GM23338 (cell line): ENCODE results near the gene RMI2. TPM values are rescaled to one million over a fixed set of nuclear protein-coding genes. Genes with fewer than 3 reads are reported as not detected.

Source experiments
- ATAC-seq: fragments of 200-7000 bp; cut with Tn5 transposase; 3 replicates; pipeline ENCODE4 v1.9.1; 2020
- DNase-seq: peaks from one replicate; pipeline ENCODE4 v3.0.0-alpha.2; 2015; ENCODE audit warnings: low spot score
- H2AFZ ChIP-seq: fragments of 200-600 bp; sonication (generic); 2 replicates; pipeline ENCODE4 v1.8.0; 2016; ENCODE audit warnings: antibody characterized with exemption, mild to moderate bottlenecking, moderate library complexity
- H3F3A ChIP-seq: fragments of 200-600 bp; sonication (generic); replicated peaks from 2 replicates; pipeline ENCODE4 v1.8.0; 2017; ENCODE audit warnings: antibody characterized with exemption, mixed run types, low read depth
- H3K27ac ChIP-seq: fragments of 200-600 bp; sonication (generic); 2 replicates; pipeline ENCODE4 v1.6.1; 2016; ENCODE audit warnings: low read depth
- H3K27me3 ChIP-seq: fragments of 200-600 bp; sonication (generic); 2 replicates; pipeline ENCODE4 v1.8.0; 2016; ENCODE audit warnings: mild to moderate bottlenecking, mixed run types, moderate library complexity; ENCODE audit not compliant: insufficient read depth
- H3K36me3 ChIP-seq: fragments of 200-600 bp; sonication (generic); 2 replicates; pipeline ENCODE4 v1.8.0; 2016; ENCODE audit warnings: mild to moderate bottlenecking; ENCODE audit not compliant: insufficient read depth
- H3K4me1 ChIP-seq: fragments of 200-600 bp; sonication (generic); 2 replicates; pipeline ENCODE4 v1.8.0; 2016; ENCODE audit warnings: mild to moderate bottlenecking, moderate library complexity; ENCODE audit not compliant: insufficient read depth
- H3K4me2 ChIP-seq: fragments of 200-600 bp; sonication (generic); 2 replicates; pipeline ENCODE4 v1.7.1; 2017; ENCODE audit warnings: mixed run types
- H3K4me3 ChIP-seq: fragments of 200-600 bp; sonication (generic); 2 replicates; pipeline ENCODE4 v1.6.1; 2016; ENCODE audit warnings: mixed run types
- H3K79me2 ChIP-seq: fragments of 200-600 bp; sonication (generic); replicated peaks from 2 replicates; pipeline ENCODE4 v1.8.0; 2017; ENCODE audit warnings: mild to moderate bottlenecking; ENCODE audit not compliant: insufficient read depth
- H3K9me2 ChIP-seq: fragments of 200-600 bp; sonication (generic); 2 replicates; pipeline ENCODE4 v1.8.0; 2017; ENCODE audit not compliant: insufficient read depth
- H4K20me1 ChIP-seq: fragments of 200-600 bp; sonication (generic); replicated peaks from 2 replicates; pipeline ENCODE4 v1.8.0; 2017; ENCODE audit warnings: mild to moderate bottlenecking; ENCODE audit not compliant: insufficient read depth
- H3K27ac Mint-ChIP-seq: 2 replicates; pipeline ENCODE4 v1.8.0; 2020; ENCODE audit warnings: inconsistent platforms, mild to moderate bottlenecking, moderate library complexity, mixed read lengths
- H3K27me3 Mint-ChIP-seq: 3 replicates; pipeline ENCODE4 v1.8.0; 2022; ENCODE audit warnings: low read depth, mild to moderate bottlenecking, moderate library complexity, mixed read lengths, inconsistent platforms; ENCODE audit not compliant: insufficient read depth, poor library complexity
- H3K36me3 Mint-ChIP-seq: 3 replicates; pipeline ENCODE4 v1.8.0; 2021; ENCODE audit warnings: low read depth, mild to moderate bottlenecking, inconsistent platforms, moderate library complexity, mixed read lengths
- H3K4me1 Mint-ChIP-seq: 3 replicates; pipeline ENCODE4 v1.8.0; 2020; ENCODE audit warnings: mild to moderate bottlenecking, inconsistent platforms, mixed read lengths
- H3K4me3 Mint-ChIP-seq: 3 replicates; pipeline ENCODE4 v1.8.0; 2021; ENCODE audit warnings: moderate library complexity, mild to moderate bottlenecking, inconsistent platforms, mixed read lengths
- H3K9me3 Mint-ChIP-seq: 3 replicates; pipeline ENCODE4 v1.8.0; 2020; ENCODE audit warnings: moderate library complexity, mild to moderate bottlenecking, inconsistent platforms, mixed read lengths
- CREB1 ChIP-seq: fragments of 250-450 bp; sonication (Bioruptor Pico); IDR thresholded peaks from 2 replicates; pipeline ENCODE4 v1.5.0; 2020; ENCODE audit warnings: low read depth, mild to moderate bottlenecking, moderate library complexity
- CTCF ChIP-seq, 2 experiments: fragments of 200-600 bp in 1 of 2; sonication (generic) in 1 of 2; conservative IDR thresholded peaks; 2 replicates each; pipeline versions ENCODE4 v1.5.1 to v1.6.1; 2016 to 2017; ENCODE audit warnings: antibody characterized with exemption in 2 of 2, low read depth in 2 of 2, mild to moderate bottlenecking in 2 of 2, moderate library complexity in 1 of 2
- ETS1 ChIP-seq: IDR thresholded peaks from 2 replicates; pipeline ENCODE4 v1.6.1; 2016; ENCODE audit warnings: antibody characterized with exemption
- EZH2 ChIP-seq: fragments of 200-600 bp; sonication (generic); IDR thresholded peaks from one replicate; pipeline ENCODE4 v1.8.0; 2017; ENCODE audit warnings: antibody characterized with exemption, mild to moderate bottlenecking, low read depth; ENCODE audit not compliant: unreplicated experiment
- EZH2phosphoT487 ChIP-seq: fragments of 200-600 bp; sonication (generic); IDR thresholded peaks from one replicate; pipeline ENCODE4 v1.8.1; 2018; ENCODE audit warnings: antibody characterized with exemption; ENCODE audit not compliant: unreplicated experiment
- JUNB ChIP-seq: IDR thresholded peaks from one replicate; pipeline ENCODE4 v1.6.1; 2016; ENCODE audit warnings: antibody characterized with exemption; ENCODE audit not compliant: unreplicated experiment
- NANOG ChIP-seq: IDR thresholded peaks from 2 replicates; pipeline ENCODE4 v1.6.1; 2016; ENCODE audit warnings: antibody characterized with exemption, borderline replicate concordance
- POLR2AphosphoS5 ChIP-seq: IDR thresholded peaks from 2 replicates; pipeline ENCODE4 v1.6.1; 2016; ENCODE audit warnings: antibody characterized with exemption, low read depth
- STAT1 ChIP-seq: IDR thresholded peaks from one replicate; pipeline ENCODE4 v1.6.1; 2016; ENCODE audit warnings: antibody characterized with exemption; ENCODE audit not compliant: unreplicated experiment
- ZNF114 ChIP-seq: fragments of 250-450 bp; sonication (Bioruptor Pico); IDR thresholded peaks from 2 replicates; pipeline ENCODE4 v1.5.0; 2020; ENCODE audit warnings: mild to moderate bottlenecking, moderate library complexity
- ZNF331 ChIP-seq: fragments of 250-450 bp; sonication (Bioruptor Pico); IDR thresholded peaks from 2 replicates; pipeline ENCODE4 v1.5.0; 2020; ENCODE audit warnings: low read depth, mild to moderate bottlenecking, moderate library complexity
- ZNF462 ChIP-seq: fragments of 250-450 bp; sonication (Bioruptor Pico); IDR thresholded peaks from 2 replicates; pipeline ENCODE4 v1.5.0; 2020; ENCODE audit warnings: mild to moderate bottlenecking, moderate library complexity
- polyA plus RNA-seq: library from polyadenylated mRNA; unstranded; fragments of >200 nt; fragmentation: Nextera tagmentation; extraction: Ambion mirVana; gene quantifications from 2 replicates; pipeline ENCODE4 v1.2.1, GENCODE V29; 2016
- total RNA-seq: library from RNA; depleted of rRNA; stranded (reverse); fragments of >200 nt; shearing (Covaris generic); gene quantifications from 2 replicates; pipeline ENCODE4 v1.2.3, GENCODE V29; 2014

Gene RMI2
- total and polyA plus RNA-seq, 2 experiments from 2014 or later = 98.2 to 108 TPM

- H3K4me1 ChIP-seq = peaks cover 23% of the 10 kb centered on the region
- no peak overlapping the region for H3K27ac ChIP-seq
- H3K27ac Mint-ChIP-seq = no peak overlapping the region
- peaks cover 17% of the 10 kb centered on the region for H3K36me3 Mint-ChIP-seq
- ATAC-seq (no peak), DNase-seq (no peak)
- H3F3A ChIP-seq = peaks cover 25% of the 10 kb centered on the region
- H3K9me2 ChIP-seq = no peaks in the 10 kb centered on the region
- no peaks in the 10 kb centered on the region for H3K9me3 Mint-ChIP-seq
- no peak overlapping the region for H3K4me2 ChIP-seq
- H3K27me3 ChIP-seq = no peaks in the 10 kb centered on the region
- H3K79me2 ChIP-seq = peaks cover 8% of the 10 kb centered on the region; the same call in 1 of the 2 replicates
- no peak overlapping the region for H3K4me3 ChIP-seq
- H3K27me3 Mint-ChIP-seq = peaks cover 22% of the 10 kb centered on the region
- no peak overlapping the region for H2AFZ ChIP-seq
- H3K4me1 Mint-ChIP-seq = peaks cover 23% of the 10 kb centered on the region
- H3K36me3 ChIP-seq = no peaks in the 10 kb centered on the region
- TF ChIP-seq ZNF114 = no peak
- no peak for TF ChIP-seq ZNF331 (CRISPR knock-in tag)
- TF ChIP-seq POLR2AphosphoS5 = no peak
- no peak for TF ChIP-seq ZNF462 (CRISPR knock-in tag)
- no peak for TF ChIP-seq EZH2phosphoT487
- TF ChIP-seq CREB1 = no peak
- no peak for TF ChIP-seq CTCF (conservative IDR thresholded peaks at IDR 0.05; ENCODE audit: low read depth in 2 of 2)
- no peak for TF ChIP-seq STAT1
- no peak for TF ChIP-seq JUNB
- TF ChIP-seq EZH2 = no peak
- TF ChIP-seq ETS1 = no peak
- TF ChIP-seq NANOG = no peak
- no peaks in the 10 kb centered on the region for H4K20me1 ChIP-seq
- H3K4me3 Mint-ChIP-seq = no peak overlapping the region
Observed at GRCh38 chr16:11321662-11322061, 23.6 kb upstream of the RMI2 start.
